Liver (tissue), 9 donors: ENCODE data around the gene LRPAP1. TPM values are rescaled to one million over a fixed set of nuclear protein-coding genes. Genes with fewer than 3 reads are reported as not detected.

Source experiments
- DNase-seq: peaks from one replicate; pipeline ENCODE4 v3.0.0-alpha.2; 2017; ENCODE audit warnings: low spot score
- H3K27ac ChIP-seq, 2 donors: one replicate each; pipeline ENCODE4 v1.7.0; 2013; ENCODE audit warnings: inconsistent platforms in 2 of 2, low read length in 2 of 2, control low read depth in 1 of 2, low read depth in 1 of 2, mild to moderate bottlenecking in 1 of 2
- H3K27me3 ChIP-seq, 4 donors: one replicate each; pipeline versions ENCODE4 v1.6.1 to v1.7.0; 2013; ENCODE audit warnings: low read length in 3 of 4, inconsistent platforms in 1 of 4, mild to moderate bottlenecking in 1 of 4, moderate library complexity in 1 of 4; ENCODE audit not compliant: control insufficient read depth in 4 of 4, insufficient read depth in 4 of 4
- H3K36me3 ChIP-seq, 4 donors: one replicate each; pipeline versions ENCODE4 v1.6.1 to v1.7.0; 2013; ENCODE audit warnings: low read length in 3 of 4, mild to moderate bottlenecking in 3 of 4, low read depth in 1 of 4, moderate library complexity in 1 of 4; ENCODE audit not compliant: control insufficient read depth in 4 of 4, insufficient read depth in 3 of 4
- H3K4me1 ChIP-seq, 4 donors: one replicate each; pipeline versions ENCODE4 v1.6.1 to v1.7.0; 2013; ENCODE audit warnings: low read length in 3 of 4, mild to moderate bottlenecking in 3 of 4, moderate library complexity in 1 of 4; ENCODE audit not compliant: control insufficient read depth in 4 of 4, insufficient read depth in 4 of 4
- H3K4me3 ChIP-seq, 3 donors: one replicate each; pipeline versions ENCODE4 v1.6.1 to v1.7.0; 2013; ENCODE audit warnings: low read length in 3 of 3, control low read depth in 1 of 3, low read depth in 1 of 3, mild to moderate bottlenecking in 1 of 3
- H3K9ac ChIP-seq, 2 donors: one replicate each; pipeline ENCODE4 v1.7.0; 2013; ENCODE audit warnings: low read length in 2 of 2, mild to moderate bottlenecking in 2 of 2, moderate library complexity in 2 of 2, control low read depth in 1 of 2, low read depth in 1 of 2
- H3K9me3 ChIP-seq, 4 donors: one replicate each; pipeline versions ENCODE4 v1.6.1 to v1.7.0; 2013; ENCODE audit warnings: low read length in 3 of 4; ENCODE audit not compliant: control insufficient read depth in 4 of 4
- EGR1 ChIP-seq, 2 donors: IDR thresholded peaks; 2 replicates each; pipeline ENCODE4 v1.6.1; 2016 to 2018; ENCODE audit warnings: antibody characterized with exemption in 2 of 2, low read depth in 2 of 2
- FOXA1 ChIP-seq: IDR thresholded peaks from 2 replicates; pipeline ENCODE4 v1.6.1; 2016; ENCODE audit warnings: antibody characterized with exemption
- FOXA2 ChIP-seq: IDR thresholded peaks from 2 replicates; pipeline ENCODE4 v1.6.1; 2016; ENCODE audit warnings: antibody characterized with exemption
- GABPA ChIP-seq, 2 donors: IDR thresholded peaks in 1 of 2; conservative IDR thresholded peaks in 1 of 2; 2 replicates each; pipeline ENCODE4 v1.6.1; 2016; ENCODE audit warnings: antibody characterized with exemption in 2 of 2, mild to moderate bottlenecking in 1 of 2, moderate library complexity in 1 of 2
- HNF4A ChIP-seq, 2 donors: conservative IDR thresholded peaks; 2 replicates each; pipeline ENCODE4 v1.6.1; 2016; ENCODE audit warnings: antibody characterized with exemption in 2 of 2, mild to moderate bottlenecking in 2 of 2
- HNF4G ChIP-seq: IDR thresholded peaks from 2 replicates; pipeline ENCODE4 v1.6.1; 2016; ENCODE audit warnings: antibody characterized with exemption
- JUND ChIP-seq, 2 donors: IDR thresholded peaks; 2 replicates each; pipeline ENCODE4 v1.6.1; 2016; ENCODE audit warnings: antibody characterized with exemption in 2 of 2
- NR2F2 ChIP-seq: IDR thresholded peaks from 2 replicates; pipeline ENCODE4 v1.6.1; 2016; ENCODE audit warnings: antibody characterized with exemption
- RXRA ChIP-seq, 2 donors: IDR thresholded peaks; 2 replicates each; pipeline ENCODE4 v1.6.1; 2017 to 2018; ENCODE audit warnings: antibody characterized with exemption in 2 of 2, mild to moderate bottlenecking in 1 of 2
- SP1 ChIP-seq: IDR thresholded peaks from 2 replicates; pipeline ENCODE4 v1.6.1; 2018; ENCODE audit warnings: antibody characterized with exemption, mild to moderate bottlenecking
- TAF1 ChIP-seq: conservative IDR thresholded peaks from 2 replicates; pipeline ENCODE4 v1.6.1; 2016; ENCODE audit warnings: antibody characterized with exemption, mild to moderate bottlenecking
- YY1 ChIP-seq: IDR thresholded peaks from 2 replicates; pipeline ENCODE4 v1.6.1; 2016; ENCODE audit warnings: antibody characterized with exemption, mild to moderate bottlenecking
- WGBS: extraction: QIAGEN DNeasy Blood & Tissue Kit; methylation state at CpG from one replicate; pipeline ENCODE4 v1.1.7; 2013; 5-methylcytosine and 5-hydroxymethylcytosine counted together
- polyA plus RNA-seq, 2 donors: library from polyadenylated mRNA; stranded (reverse) in 1 of 2; unstranded in 1 of 2; fragments of 200-250 nt in 1 of 2; fragments of >200 nt in 1 of 2; fragmentation: Nextera tagmentation in 1 of 2; extraction: Ambion mirVana in 1 of 2; gene quantifications; one replicate each; pipeline versions ENCODE4 v1.2.1 to v1.2.3, GENCODE V29; 2013 to 2015
- total RNA-seq, 2 donors: library from RNA; depleted of rRNA; stranded (reverse); fragments of >200 nt; gene quantifications; one replicate each; pipeline ENCODE4 v1.2.3, GENCODE V29; 2014
- TF ChIP-seq, protein P1 (sequence below): IDR thresholded peaks from 2 replicates; pipeline ENCODE4 v1.6.1; 2016; ENCODE audit warnings: antibody characterized with exemption
- TF ChIP-seq, protein P2 (sequence below): fragments of 150-350 bp; IDR thresholded peaks from 2 replicates; pipeline ENCODE4 v1.5.1; 2017; ENCODE audit warnings: improper control_type of control experiment, low read depth, low read length; ENCODE audit not compliant: missing input control
- TF ChIP-seq, protein P3 (sequence below): IDR thresholded peaks from 2 replicates; pipeline ENCODE4 v1.6.1; 2016; ENCODE audit warnings: antibody characterized with exemption
- TF ChIP-seq, protein P4 (sequence below): IDR thresholded peaks from 2 replicates; pipeline ENCODE4 v1.6.1; 2016; ENCODE audit warnings: antibody characterized with exemption
- TF ChIP-seq, protein P5 (sequence below): IDR thresholded peaks from 2 replicates; pipeline ENCODE4 v1.6.1; 2016; ENCODE audit warnings: antibody characterized with exemption, mild to moderate bottlenecking
- donor health status: healthy.
- donor health status: healthy.
- donor health status: healthy.
- donor health status: healthy.
- donor health status: healthy.

Gene LRPAP1
- total and polyA plus RNA-seq, 4 donors: 46.1 to 134 (median 108) TPM

DNA sequence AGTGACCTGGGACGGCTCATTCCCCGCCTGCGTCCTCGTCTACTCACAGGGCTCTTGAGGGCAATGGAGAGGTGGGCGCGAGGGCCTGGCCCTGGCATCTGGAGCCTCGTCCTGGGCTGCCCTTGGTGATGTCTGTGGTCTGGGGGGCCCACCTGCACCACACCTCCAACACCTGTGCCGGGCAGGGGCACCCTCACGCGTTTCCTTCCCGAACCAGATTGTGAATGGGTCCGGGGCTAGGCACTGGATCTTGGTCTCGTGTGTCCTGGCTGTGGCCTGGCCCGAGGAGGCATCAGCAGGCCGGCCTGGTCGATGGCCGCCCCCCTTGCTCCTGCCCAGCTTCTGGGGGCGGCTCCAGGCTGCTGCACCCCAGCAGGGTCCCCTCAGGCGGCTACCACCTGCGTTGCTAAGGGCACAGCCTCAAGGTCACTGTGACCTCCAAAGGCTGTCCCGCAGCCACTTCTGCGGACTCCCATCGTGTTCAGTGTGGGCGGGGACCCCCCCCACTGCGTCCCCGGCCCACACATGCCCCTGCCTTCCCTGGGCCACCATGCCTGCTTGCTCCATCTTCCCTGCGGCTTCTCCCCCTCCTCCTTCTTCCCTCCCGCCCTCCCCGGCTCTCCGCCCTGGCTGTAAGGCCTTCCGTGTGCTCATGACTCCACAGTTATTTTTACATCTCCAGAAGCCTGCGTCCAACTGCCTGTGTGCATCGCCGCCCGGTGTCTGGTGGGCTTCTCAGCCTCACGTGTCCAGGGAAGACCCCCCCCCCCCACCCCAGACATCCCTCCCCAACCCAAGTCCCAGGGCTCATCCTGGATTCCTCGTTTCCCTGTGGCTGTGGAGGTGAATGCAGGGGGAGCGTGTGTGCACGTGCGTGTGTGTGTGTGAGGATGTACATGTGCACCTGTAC, 65.3 kb downstream of the LRPAP1 start:
- Histone ChIP-seq H3K9me3 (no peaks in the 10 kb centered on the region), H3K9ac (no peak overlapping the region), H3K4me3 (no peak overlapping the region), H3K4me1 (peaks cover 8 to 16% (median 12%) of the 10 kb centered on the region in 4 donors), H3K27me3 (no peaks in the 10 kb centered on the region), H3K36me3 (no peaks in the 10 kb centered on the region), H3K27ac (no peak overlapping the region)
- DNase-seq: no peak
- TF ChIP-seq JUND (IDR thresholded peaks at IDR 0.05): no peak
- no peak for TF ChIP-seq RXRA (IDR thresholded peaks at IDR 0.05)
- TF ChIP-seq, protein P1, sequence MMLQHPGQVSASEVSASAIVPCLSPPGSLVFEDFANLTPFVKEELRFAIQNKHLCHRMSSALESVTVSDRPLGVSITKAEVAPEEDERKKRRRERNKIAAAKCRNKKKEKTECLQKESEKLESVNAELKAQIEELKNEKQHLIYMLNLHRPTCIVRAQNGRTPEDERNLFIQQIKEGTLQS: no peak
- no peak for TF ChIP-seq HNF4G
- TF ChIP-seq EGR1 (IDR thresholded peaks at IDR 0.05; ENCODE audit: low read depth in 2 of 2): no peak
- TF ChIP-seq HNF4A (conservative IDR thresholded peaks at IDR 0.05): no peak
- no peak for TF ChIP-seq YY1
- TF ChIP-seq NR2F2: no peak
- TF ChIP-seq TAF1: no peak
- TF ChIP-seq, protein P2, sequence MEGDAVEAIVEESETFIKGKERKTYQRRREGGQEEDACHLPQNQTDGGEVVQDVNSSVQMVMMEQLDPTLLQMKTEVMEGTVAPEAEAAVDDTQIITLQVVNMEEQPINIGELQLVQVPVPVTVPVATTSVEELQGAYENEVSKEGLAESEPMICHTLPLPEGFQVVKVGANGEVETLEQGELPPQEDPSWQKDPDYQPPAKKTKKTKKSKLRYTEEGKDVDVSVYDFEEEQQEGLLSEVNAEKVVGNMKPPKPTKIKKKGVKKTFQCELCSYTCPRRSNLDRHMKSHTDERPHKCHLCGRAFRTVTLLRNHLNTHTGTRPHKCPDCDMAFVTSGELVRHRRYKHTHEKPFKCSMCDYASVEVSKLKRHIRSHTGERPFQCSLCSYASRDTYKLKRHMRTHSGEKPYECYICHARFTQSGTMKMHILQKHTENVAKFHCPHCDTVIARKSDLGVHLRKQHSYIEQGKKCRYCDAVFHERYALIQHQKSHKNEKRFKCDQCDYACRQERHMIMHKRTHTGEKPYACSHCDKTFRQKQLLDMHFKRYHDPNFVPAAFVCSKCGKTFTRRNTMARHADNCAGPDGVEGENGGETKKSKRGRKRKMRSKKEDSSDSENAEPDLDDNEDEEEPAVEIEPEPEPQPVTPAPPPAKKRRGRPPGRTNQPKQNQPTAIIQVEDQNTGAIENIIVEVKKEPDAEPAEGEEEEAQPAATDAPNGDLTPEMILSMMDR: no peak
- no peak for TF ChIP-seq GABPA (IDR thresholded peaks at IDR 0.05 in 1 of 2, conservative IDR thresholded peaks at IDR 0.05 in 1 of 2)
- WGBS: 92% methylated on average over 40 of the region's 40 CpGs

DNA sequence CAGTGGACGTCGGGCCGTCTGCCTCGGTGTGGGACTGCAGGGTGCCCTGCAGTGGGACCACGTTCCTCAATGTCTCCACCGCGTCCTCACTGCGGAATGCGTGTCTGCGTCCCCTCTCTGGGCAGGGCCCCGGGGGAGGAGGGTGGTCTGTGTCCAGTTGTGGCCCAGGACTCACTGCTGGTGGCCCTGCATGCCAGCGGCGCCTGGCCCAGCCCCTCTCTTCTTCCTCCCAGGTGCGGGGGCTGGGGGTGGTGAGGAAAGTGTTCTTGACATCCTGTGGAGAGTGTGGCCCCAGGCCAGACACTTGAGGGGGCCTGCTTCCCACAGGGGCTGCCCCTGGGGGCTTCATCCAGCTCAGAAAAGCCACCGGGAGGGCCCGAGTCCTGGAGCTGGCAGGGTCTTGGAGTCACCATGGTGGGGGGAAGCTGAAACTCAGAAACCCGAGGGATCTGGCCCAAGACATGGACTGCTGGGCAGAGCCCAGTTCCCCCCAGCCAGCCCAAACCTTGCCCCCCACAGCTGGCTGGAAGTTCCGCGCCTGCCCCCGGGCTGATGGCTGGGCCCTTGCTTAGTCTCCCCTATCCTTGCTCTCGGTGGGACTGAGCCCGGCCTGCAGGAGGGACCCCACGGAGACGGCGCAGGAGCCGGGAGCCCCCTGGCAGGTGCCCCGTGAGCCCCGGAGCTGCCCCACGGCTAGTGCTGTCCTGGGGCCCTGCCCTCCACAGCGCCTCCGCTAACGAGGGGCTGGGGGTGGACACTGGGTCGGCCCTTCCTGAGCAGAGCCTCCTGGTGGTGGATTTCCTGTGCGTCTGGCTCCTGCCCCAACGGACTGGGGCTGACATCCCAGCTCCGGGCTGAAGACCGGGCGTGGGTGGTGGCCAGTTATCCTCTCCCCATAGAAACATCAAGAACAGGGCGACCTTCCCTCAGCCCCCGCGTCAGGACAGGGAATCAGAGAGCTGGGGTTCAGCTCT, 66.2 kb downstream of the LRPAP1 start:
- 82% methylated on average over 41 of the region's 41 CpGs for WGBS
- no peak overlapping the region for H3K27ac ChIP-seq
- no peak for DNase-seq
- no peak overlapping the region for H3K4me3 ChIP-seq
- H3K9me3 ChIP-seq: no peaks in the 10 kb centered on the region
- no peak overlapping the region for H3K9ac ChIP-seq
- TF ChIP-seq, protein P3, sequence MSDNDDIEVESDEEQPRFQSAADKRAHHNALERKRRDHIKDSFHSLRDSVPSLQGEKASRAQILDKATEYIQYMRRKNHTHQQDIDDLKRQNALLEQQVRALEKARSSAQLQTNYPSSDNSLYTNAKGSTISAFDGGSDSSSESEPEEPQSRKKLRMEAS: no peak
- no peak for TF ChIP-seq NR2F2
- TF ChIP-seq HNF4G: no peak
- no peak for TF ChIP-seq FOXA1
- no peak for TF ChIP-seq GABPA (IDR thresholded peaks at IDR 0.05 in 1 of 2, conservative IDR thresholded peaks at IDR 0.05 in 1 of 2)
- no peak for TF ChIP-seq SP1
- TF ChIP-seq, protein P1: no peak
- no peak for TF ChIP-seq EGR1 (IDR thresholded peaks at IDR 0.05; ENCODE audit: low read depth in 2 of 2)
- TF ChIP-seq, protein P4, sequence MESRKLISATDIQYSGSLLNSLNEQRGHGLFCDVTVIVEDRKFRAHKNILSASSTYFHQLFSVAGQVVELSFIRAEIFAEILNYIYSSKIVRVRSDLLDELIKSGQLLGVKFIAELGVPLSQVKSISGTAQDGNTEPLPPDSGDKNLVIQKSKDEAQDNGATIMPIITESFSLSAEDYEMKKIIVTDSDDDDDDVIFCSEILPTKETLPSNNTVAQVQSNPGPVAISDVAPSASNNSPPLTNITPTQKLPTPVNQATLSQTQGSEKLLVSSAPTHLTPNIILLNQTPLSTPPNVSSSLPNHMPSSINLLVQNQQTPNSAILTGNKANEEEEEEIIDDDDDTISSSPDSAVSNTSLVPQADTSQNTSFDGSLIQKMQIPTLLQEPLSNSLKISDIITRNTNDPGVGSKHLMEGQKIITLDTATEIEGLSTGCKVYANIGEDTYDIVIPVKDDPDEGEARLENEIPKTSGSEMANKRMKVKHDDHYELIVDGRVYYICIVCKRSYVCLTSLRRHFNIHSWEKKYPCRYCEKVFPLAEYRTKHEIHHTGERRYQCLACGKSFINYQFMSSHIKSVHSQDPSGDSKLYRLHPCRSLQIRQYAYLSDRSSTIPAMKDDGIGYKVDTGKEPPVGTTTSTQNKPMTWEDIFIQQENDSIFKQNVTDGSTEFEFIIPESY: no peak
- TF ChIP-seq, protein P5, sequence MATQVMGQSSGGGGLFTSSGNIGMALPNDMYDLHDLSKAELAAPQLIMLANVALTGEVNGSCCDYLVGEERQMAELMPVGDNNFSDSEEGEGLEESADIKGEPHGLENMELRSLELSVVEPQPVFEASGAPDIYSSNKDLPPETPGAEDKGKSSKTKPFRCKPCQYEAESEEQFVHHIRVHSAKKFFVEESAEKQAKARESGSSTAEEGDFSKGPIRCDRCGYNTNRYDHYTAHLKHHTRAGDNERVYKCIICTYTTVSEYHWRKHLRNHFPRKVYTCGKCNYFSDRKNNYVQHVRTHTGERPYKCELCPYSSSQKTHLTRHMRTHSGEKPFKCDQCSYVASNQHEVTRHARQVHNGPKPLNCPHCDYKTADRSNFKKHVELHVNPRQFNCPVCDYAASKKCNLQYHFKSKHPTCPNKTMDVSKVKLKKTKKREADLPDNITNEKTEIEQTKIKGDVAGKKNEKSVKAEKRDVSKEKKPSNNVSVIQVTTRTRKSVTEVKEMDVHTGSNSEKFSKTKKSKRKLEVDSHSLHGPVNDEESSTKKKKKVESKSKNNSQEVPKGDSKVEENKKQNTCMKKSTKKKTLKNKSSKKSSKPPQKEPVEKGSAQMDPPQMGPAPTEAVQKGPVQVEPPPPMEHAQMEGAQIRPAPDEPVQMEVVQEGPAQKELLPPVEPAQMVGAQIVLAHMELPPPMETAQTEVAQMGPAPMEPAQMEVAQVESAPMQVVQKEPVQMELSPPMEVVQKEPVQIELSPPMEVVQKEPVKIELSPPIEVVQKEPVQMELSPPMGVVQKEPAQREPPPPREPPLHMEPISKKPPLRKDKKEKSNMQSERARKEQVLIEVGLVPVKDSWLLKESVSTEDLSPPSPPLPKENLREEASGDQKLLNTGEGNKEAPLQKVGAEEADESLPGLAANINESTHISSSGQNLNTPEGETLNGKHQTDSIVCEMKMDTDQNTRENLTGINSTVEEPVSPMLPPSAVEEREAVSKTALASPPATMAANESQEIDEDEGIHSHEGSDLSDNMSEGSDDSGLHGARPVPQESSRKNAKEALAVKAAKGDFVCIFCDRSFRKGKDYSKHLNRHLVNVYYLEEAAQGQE: no peak
- no peak for TF ChIP-seq TAF1
- TF ChIP-seq FOXA2: no peak
- H3K4me1 ChIP-seq: peaks cover 12 to 25% (median 20%) of the 10 kb centered on the region in 4 donors
- H3K36me3 ChIP-seq: no peaks in the 10 kb centered on the region
- H3K27me3 ChIP-seq: no peaks in the 10 kb centered on the region
